NOMO-1 (cell line): ENCODE data around the gene JOSD1.
A peak's percentile ranks its signal among the peaks of the same experiment; 100 is the strongest.
"Not testable (repeated sequence)": the region's sequence is repeated elsewhere in the genome, so short reads cannot be mapped to it uniquely, and the experiment has no call there.

Experiments
- DNase-seq, 2 experiments: peaks; one replicate each; lab custom pipeline; 2025; ENCODE audit not compliant: unreplicated experiment in 2 of 2; lab: John Stamatoyannopoulos, UW

JOSD1 gene

GRCh38 chr22:38694940-38695339 is 5.8 kb downstream of the JOSD1 start:
- DNase-seq = no peak

DNA sequence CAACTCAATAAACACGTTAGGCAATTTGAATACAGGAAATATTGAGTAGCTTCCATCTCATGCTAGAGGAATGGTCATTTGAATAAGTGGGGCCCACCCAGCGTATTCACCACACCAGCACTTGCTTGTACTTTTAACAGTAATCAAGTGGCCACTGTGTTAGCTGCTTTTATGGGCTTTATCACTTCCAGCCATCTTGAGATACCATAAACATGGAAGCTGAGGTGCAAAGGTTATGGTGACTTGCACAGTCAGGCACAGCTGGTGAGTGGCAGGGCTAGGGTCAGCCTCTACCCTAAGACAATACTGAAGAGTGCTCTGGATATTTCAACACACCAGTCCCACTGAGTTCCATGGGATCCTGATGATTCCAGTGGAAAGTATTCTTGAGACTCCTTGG is 6.7 kb downstream of the JOSD1 start:
- no peak for DNase-seq

- no peak for DNase-seq
These were observed 11.1 kb downstream of the JOSD1 start for GRCh38 chr22:38689651-38690050.

- DNase-seq = no peak
These were observed 15.0 kb downstream of the JOSD1 start for GRCh38 chr22:38685761-38686160.

DNA sequence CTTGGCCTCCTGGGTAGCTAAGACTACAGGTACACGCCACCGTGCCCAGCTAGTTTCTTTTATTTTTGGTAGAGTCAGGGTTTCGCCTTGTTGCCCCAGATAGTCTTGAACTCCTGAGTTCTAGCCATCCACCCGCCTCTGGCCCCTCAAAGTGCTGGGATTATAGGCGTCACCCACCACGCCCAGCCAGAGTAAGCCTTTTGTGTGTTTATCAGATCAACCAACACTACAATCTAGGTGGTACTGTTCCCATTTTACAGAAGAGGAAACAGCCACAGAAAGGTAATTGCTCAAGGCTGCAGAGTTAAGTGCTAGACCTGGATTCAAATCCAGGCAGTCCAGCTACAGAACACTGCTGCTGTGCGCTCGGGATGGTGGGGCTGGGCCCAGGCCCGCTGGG is 15.8 kb downstream of the JOSD1 start:
- DNase-seq = no peak

DNA sequence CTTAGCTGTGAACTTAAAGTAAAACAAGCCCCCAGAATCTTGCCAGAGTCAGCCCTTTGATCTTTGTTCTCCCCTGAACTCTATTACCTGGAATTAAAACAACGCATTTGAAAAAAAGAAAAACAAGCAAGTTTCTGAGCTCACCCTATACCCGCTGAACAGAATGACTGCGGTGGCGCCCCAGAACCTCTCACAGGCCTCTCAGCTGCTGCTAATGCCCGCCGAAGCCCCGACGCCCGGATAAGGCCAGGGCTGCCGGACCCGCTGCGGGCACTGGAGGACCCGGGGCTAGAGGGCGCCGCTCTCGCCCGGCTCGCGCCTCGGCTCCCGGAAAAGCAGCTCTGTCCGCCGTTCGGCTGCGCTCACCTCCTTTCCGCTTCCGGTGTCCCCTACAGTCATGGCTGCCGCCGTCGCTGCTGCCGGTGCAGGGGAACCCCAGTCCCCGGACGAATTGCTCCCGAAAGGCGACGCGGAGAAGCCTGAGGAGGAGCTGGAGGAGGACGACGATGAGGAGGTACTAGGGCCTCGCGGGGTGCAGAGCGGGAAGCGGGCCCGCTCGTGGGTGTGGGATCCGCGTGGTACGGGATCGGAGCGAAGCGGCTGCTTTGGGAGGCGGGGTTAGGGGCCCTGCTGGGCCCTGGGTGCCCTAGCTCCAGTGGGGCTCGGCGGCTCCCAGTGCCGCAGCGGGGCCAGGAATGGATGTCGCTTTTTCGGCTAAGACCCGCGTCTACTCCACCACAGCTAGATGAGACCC is 19.0 kb downstream of the JOSD1 start, which contains the start of gene TOMM22:
Gene TOMM22, plus strand, starts transcription at position 376 of the 754 bp plus-strand sequence. Its CDS starts 22 bp downstream, at position 398.
- peak; percentile 86 to 93 for DNase-seq

DNA sequence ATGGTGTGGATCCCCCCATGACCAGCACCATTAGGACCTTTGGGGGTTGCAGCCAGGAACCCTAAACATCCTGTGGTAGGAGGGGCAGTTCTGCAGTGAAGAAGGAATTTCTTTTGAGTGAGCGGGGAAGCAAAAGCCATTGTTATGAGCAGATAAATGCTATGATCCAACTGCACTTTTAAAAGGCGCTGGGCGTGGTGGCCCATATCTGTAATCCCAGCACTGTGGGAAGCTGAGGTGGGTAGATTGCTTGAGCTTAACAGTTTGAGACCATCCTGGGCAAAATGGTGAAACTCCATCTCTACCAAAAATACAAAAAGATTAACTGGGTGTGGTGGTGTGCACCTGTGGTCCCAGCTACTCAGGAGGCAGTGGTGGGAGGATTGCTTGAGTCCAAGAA is 24.9 kb downstream of the JOSD1 start:
- DNase-seq = no peak

- DNase-seq = no peak
These were observed 25.9 kb downstream of the JOSD1 start for GRCh38 chr22:38674888-38675287.

DNA sequence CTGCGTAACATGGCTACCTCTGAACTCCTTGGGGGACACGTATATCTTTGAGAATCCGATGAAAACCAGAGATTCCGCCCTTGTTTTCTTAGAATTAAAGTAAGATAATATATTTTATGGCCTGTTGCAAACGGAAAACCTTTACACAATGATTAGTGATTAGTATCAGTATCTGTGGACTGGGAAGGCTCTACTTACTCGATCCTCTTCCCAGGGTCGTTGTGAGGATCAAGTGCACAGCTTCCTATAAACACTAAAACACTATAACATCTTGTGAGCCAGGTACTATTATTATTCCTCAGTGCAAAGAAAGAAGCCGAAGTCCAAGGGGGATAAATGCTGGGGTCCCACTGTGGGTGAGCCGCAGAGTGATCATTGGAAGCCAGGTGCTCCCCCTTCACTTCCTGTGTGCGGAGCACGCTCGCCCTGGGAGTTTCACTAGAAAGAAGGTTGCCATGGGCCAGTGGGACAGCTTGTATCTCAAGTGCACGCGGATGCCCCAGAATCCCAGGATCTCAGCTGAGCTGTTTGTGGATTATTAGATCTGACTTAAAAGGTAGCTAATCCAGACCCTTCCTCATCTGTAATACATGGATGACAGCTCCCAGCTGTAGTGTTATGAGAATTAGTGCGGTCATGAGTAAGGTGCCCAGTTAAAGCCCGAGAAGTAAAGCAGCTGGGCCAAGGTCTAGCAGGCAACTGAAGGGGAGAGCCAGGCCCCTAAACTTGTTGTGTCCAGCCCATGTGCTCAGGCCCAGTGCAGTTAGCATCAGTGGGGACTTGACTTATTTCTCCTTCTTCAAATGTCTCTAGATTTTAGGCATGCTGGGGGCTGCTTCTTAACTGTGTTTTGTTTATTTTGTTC is 43.5 kb downstream of the JOSD1 start:
- DNase-seq = no peak

DNA sequence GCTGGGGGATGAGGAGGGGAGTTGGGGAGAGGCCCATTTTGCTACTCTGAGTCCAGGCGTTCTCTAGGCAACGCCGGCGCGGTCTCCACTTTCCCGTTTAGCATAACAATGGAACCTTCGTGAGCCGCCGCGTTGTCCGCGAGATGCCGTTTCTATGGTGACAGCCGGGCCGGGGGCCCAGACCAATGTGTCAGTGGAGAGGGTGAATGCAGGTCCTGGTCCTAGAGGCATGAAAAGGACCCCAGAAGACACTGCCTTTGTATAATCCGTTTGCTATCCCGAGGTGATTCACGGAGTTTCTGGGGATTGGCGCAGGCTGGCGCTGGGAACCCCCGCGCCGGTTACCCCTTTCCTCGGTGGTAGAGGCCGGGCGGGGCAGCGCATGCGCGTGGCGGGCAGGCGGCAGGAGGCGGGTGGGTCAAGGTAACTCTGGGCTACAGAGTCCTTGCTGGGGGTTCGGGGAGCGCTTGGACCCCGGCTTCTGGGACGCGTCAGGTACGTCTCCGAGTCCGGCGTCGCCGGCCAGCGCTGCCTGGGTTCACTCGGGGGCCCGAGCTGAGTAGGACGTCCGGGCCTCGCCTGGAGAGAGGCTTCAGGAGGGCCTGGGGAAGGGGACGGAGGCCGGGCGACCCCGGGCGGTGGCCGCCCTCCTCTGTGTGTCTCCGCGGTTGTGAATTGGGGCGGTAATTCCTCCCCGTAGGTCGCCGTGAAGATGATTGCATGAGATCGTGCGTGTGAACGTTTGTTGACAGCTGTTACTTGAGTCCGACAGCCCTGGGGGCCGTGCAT is 44.3 kb downstream of the JOSD1 start, which contains the start of the genes CBY1 and FAM227A:
Gene CBY1, plus strand, starts transcription at position 383 of the 789 bp plus-strand sequence. CDS start 11,417 bp downstream, outside the sequence.
Gene FAM227A, minus strand, starts transcription at position 137 of the 789 bp plus-strand sequence. CDS start 6,224 bp downstream, outside the sequence.
- peak; percentile 87 to 88 for DNase-seq

- no peak for DNase-seq
These were observed 45.1 kb downstream of the JOSD1 start for GRCh38 chr22:38655519-38656255.

GRCh38 chr22:38653741-38654140 is 47.0 kb downstream of the JOSD1 start:
- DNase-seq = no peak

GRCh38 chr22:38652859-38653258 is 47.9 kb downstream of the JOSD1 start:
- DNase-seq = no peak

- DNase-seq = no peak
These were observed 50.8 kb downstream of the JOSD1 start for GRCh38 chr22:38649841-38650522.

DNA sequence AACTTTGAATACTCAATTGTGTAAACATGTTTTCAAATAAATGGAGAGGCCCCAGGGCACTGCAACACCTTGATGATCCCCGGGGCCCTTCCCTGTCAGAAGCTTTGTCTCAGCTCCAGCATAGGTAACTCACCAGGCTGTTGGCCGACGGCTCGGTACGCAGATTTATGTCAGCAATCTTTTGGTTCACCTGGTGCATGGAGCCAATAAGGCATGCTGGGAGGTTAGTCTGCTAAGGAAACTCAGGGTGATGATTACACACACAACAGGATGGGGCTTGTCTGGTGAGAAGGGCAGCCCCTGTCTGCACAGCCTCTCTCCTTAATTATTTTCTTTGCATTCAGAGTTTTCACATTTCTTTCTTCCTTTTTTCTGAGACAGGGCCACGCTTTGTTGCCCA is 55.3 kb downstream of the JOSD1 start:
- no peak for DNase-seq

- DNase-seq = not testable (repeated sequence)
These were observed 56.5 kb downstream of the JOSD1 start for GRCh38 chr22:38644245-38644644.

GRCh38 chr22:38641476-38642040 is 59.2 kb downstream of the JOSD1 start:
- DNase-seq = no peak

- no peak for DNase-seq
These were observed 62.0 kb downstream of the JOSD1 start for GRCh38 chr22:38638728-38639127.

- no peak for DNase-seq
These were observed 62.5 kb downstream of the JOSD1 start for GRCh38 chr22:38638216-38638615.
